A549 (cell line): ENCODE results near the gene LDLRAD4.

Experiments used
- POLR2A ChIP-seq: IDR thresholded peaks from 2 replicates; pipeline ENCODE4 v1.6.1; 2012; ENCODE audit warnings: mild to moderate bottlenecking, low read length
- TF ChIP-seq, protein P1 (sequence below): fragments of >200 bp; sonication (Bioruptor Twin); formaldehyde crosslinking; IDR thresholded peaks from 3 replicates; pipeline ENCODE4 v1.5.1; 2016

DNA sequence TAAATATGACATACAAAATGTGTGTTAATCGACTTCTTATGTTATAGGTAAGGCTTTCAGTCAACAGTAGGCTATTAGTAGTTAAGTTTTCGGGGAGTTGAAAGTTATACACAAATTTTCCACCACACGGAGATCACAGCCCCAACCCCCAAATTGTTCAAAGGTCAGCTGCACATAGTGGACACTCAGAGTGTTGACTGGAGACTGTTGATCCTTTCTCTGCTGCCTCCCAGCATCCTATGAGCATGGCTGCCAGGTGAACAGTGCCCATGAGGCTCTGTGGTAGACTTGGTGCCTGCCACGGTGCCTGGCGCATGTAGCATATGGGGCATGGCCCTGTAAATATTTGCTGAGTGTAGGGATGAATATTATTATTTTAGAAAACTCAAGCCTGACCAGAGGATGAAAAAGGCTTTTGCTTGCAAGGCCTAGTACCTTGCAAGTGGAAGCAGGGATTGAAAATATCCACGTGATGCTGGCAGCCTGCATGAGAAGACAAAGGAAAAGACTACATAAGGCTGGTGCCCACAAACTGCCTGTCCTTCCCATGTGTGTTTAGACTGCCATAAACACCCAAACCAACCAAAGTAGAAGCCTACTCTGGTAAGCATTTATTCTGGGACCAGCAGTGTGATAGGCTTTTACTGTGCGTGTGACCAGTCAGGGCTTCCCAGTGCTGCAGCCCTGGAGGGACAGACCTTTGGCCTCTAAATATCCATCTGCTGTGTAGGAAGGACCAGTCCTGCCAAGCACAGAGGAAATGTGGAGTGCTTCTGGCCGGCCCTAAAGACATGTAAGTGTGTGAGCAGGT, 226.1 kb downstream of the LDLRAD4 start:
- TF ChIP-seq, protein P1, sequence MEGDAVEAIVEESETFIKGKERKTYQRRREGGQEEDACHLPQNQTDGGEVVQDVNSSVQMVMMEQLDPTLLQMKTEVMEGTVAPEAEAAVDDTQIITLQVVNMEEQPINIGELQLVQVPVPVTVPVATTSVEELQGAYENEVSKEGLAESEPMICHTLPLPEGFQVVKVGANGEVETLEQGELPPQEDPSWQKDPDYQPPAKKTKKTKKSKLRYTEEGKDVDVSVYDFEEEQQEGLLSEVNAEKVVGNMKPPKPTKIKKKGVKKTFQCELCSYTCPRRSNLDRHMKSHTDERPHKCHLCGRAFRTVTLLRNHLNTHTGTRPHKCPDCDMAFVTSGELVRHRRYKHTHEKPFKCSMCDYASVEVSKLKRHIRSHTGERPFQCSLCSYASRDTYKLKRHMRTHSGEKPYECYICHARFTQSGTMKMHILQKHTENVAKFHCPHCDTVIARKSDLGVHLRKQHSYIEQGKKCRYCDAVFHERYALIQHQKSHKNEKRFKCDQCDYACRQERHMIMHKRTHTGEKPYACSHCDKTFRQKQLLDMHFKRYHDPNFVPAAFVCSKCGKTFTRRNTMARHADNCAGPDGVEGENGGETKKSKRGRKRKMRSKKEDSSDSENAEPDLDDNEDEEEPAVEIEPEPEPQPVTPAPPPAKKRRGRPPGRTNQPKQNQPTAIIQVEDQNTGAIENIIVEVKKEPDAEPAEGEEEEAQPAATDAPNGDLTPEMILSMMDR, result no peak
- no peak for TF ChIP-seq POLR2A
